ENCODE results near the gene CSAG3.
"Not testable (repeated sequence)": the region's sequence is repeated elsewhere in the genome, so short reads cannot be mapped to it uniquely, and the experiment has no call there.

DNA sequence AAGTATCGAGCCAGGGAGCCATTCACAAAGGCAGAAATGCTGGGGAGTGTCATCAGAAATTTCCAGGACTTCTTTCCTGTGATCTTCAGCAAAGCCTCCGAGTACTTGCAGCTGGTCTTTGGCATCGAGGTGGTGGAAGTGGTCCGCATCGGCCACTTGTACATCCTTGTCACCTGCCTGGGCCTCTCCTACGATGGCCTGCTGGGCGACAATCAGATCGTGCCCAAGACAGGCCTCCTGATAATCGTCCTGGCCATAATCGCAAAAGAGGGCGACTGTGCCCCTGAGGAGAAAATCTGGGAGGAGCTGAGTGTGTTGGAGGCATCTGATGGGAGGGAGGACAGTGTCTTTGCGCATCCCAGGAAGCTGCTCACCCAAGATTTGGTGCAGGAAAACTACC lies 22.5 kb upstream of the CSAG3 start:
- TF ChIP-seq CREB1 (IDR thresholded peaks at IDR 0.05); CREB1 (CRISPR knock-in tag; IDR thresholded peaks at IDR 0.05); RNF2 (IDR thresholded peaks at IDR 0.05); RCOR1 (IDR thresholded peaks at IDR 0.05; ENCODE audit: borderline replicate concordance in 1 of 2, low read depth in 2 of 2, low read length in 2 of 2); MTA2 (IDR thresholded peaks at IDR 0.05; ENCODE audit: low read depth); CHD2 (IDR thresholded peaks at IDR 0.05; ENCODE audit: low read depth, low read length); NCOA2 (IDR thresholded peaks at IDR 0.05; ENCODE audit: partially characterized antibody in 2 of 2); TARDBP (IDR thresholded peaks at IDR 0.05); MAZ (CRISPR knock-in tag; conservative IDR thresholded peaks at IDR 0.05 in 1 of 2, IDR thresholded peaks at IDR 0.05 in 1 of 2); TEAD4 (IDR thresholded peaks at IDR 0.05; ENCODE audit: low read length); TEAD4 (CRISPR knock-in tag; IDR thresholded peaks at IDR 0.05; ENCODE audit: borderline replicate concordance); SRF (CRISPR knock-in tag; IDR thresholded peaks at IDR 0.05); SP2 (IDR thresholded peaks at IDR 0.05; ENCODE audit: extremely low read depth, low read depth, low read length, poor library complexity, severe bottlenecking); FOXJ3 (CRISPR knock-in tag; IDR thresholded peaks at IDR 0.05): not testable (repeated sequence)
- TF ChIP-seq, protein P1, sequence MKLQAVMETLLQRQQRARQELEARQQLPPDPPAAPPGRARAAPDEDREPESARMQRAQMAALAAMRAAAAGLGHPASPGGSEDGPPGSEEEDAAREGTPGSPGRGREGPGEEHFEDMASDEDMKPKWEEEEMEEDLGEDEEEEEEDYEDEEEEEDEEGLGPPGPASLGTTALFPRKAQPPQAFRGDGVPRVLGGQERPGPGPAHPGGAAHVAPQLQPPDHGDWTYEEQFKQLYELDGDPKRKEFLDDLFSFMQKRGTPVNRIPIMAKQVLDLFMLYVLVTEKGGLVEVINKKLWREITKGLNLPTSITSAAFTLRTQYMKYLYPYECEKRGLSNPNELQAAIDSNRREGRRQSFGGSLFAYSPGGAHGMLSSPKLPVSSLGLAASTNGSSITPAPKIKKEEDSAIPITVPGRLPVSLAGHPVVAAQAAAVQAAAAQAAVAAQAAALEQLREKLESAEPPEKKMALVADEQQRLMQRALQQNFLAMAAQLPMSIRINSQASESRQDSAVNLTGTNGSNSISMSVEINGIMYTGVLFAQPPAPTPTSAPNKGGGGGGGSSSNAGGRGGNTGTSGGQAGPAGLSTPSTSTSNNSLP (IDR thresholded peaks at IDR 0.05; ENCODE audit: borderline replicate concordance, low read depth, low read length): not testable (repeated sequence)
- TF ChIP-seq, protein P2, sequence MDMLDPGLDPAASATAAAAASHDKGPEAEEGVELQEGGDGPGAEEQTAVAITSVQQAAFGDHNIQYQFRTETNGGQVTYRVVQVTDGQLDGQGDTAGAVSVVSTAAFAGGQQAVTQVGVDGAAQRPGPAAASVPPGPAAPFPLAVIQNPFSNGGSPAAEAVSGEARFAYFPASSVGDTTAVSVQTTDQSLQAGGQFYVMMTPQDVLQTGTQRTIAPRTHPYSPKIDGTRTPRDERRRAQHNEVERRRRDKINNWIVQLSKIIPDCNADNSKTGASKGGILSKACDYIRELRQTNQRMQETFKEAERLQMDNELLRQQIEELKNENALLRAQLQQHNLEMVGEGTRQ (CRISPR knock-in tag; IDR thresholded peaks at IDR 0.05): not testable (repeated sequence)

All from K562 (cell line).